Memory B cell (primary cell): ENCODE data around the gene SLC35F6.
A peak's percentile ranks its signal among the peaks of the same experiment; 100 is the strongest.
"Not testable (repeated sequence)": the region's sequence is repeated elsewhere in the genome, so short reads cannot be mapped to it uniquely, and the experiment has no call there.

Source experiments
- ATAC-seq: fragments of 150-1000 bp; cut with Tn5 transposase; 2 replicates; pipeline ENCODE4 v1.10.0; 2021; ENCODE audit warnings: low read depth, mild to moderate bottlenecking, moderate library complexity
- DNase-seq, 2 donors: peaks; one replicate each; pipeline ENCODE4 v3.0.0; 2022; ENCODE audit warnings: low spot score in 2 of 2
- H3K27ac Mint-ChIP-seq: one replicate; pipeline ENCODE4 v1.8.0; 2022; ENCODE audit warnings: mild to moderate bottlenecking, moderate library complexity, mixed read lengths
- H3K27me3 Mint-ChIP-seq: one replicate; pipeline ENCODE4 v1.8.0; 2022; ENCODE audit warnings: mixed read lengths
- H3K36me3 Mint-ChIP-seq: one replicate; pipeline ENCODE4 v1.8.0; 2022; ENCODE audit warnings: mild to moderate bottlenecking, mixed read lengths
- H3K4me1 Mint-ChIP-seq: one replicate; pipeline ENCODE4 v1.8.0; 2022; ENCODE audit warnings: mixed read lengths
- H3K4me3 Mint-ChIP-seq: one replicate; pipeline ENCODE4 v1.8.0; 2022; ENCODE audit warnings: mild to moderate bottlenecking, moderate library complexity, mixed read lengths
- H3K9me3 Mint-ChIP-seq: one replicate; pipeline ENCODE4 v1.8.0; 2022; ENCODE audit warnings: mixed read lengths

The SLC35F6 gene

DNA sequence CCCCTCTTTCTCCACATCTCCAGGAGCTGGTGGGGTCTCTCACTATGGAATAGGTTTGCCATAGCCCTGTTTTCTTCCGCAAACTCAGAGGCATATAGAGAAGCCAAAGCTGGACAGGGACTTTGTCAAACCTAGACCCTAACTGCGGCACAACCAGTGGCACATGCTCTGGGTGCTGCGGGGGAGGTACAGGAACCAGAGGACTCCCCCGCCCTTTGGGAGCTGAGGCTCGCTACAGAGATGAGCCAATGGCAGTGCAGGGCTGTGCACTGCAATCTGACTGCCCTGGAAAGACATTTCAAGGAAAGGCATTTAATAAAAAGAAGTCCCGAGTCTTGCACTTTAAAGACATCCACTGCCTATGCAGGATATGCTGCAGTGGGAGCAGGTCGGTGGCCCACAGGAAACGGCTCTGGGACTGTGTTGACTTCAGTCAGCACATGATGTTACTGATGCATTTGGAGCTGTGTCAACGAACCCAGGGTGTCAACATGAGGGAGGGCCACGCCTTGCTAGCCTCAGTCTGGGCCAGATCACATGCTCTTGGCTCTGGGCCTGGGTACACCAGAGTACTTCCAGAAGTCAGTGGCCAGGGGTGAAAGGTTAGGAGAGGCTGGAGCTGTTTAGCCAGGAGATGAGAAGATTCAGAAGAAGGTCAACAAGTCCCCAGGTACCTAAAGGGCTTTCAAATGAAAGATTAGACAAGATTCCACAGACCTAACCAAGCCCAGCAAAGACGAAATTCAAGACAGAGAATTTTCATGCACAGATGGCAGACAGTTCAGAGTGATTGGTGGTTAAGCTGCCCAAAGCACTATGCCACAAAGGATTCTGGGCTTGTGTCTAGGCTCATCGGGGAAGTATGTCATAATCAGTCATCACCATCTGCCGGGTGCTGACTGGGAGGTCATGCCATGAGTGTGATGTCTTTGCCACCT is 8.2 kb downstream of the SLC35F6 start:
- Mint-ChIP-seq H3K36me3 (peaks cover 12% of the 10 kb centered on the region), H3K9me3 (no peaks in the 10 kb centered on the region), H3K27ac (peak overlapping the region; percentile 50), H3K27me3 (no peaks in the 10 kb centered on the region), H3K4me3 (no peak overlapping the region), H3K4me1 (peaks cover 9% of the 10 kb centered on the region)
- DNase-seq (no peak), ATAC-seq (no peak)

DNA sequence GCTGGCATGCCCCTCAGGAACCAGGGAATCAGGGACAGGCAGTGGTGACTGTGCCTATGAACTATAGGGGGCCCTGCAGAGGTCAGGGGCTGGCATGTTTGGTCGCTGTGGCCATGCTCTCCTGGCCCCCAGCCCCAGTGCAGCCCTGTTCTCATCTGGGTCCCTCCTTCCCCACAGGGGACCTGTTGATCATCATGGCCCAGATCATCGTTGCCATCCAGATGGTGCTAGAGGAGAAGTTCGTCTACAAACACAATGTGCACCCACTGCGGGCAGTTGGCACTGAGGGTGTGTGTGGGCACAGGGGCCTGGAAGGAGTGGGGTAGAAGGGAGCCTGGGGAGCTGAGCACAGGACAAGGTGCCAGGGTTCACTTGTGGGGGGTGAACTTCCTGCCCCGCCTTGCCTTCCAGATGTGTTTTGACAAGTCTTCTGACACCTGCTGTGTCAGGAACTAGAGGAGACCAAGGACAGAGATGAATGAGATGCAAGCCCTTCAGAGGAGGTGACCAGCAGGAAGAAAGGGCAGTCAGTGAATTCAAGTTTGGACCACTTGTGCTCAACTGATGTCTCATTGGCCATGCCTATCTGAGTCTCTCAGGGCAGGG is 12.2 kb downstream of the SLC35F6 start:
- Mint-ChIP-seq H3K27ac (no peak overlapping the region), H3K36me3 (peaks cover 24% of the 10 kb centered on the region), H3K4me1 (peaks cover 8% of the 10 kb centered on the region), H3K27me3 (no peaks in the 10 kb centered on the region), H3K9me3 (no peaks in the 10 kb centered on the region), H3K4me3 (no peak overlapping the region)
- DNase-seq (no peak), ATAC-seq (no peak)

- H3K27ac Mint-ChIP-seq = no peak overlapping the region
- ATAC-seq (no peak), DNase-seq (no peak)
- no peaks in the 10 kb centered on the region for H3K9me3 Mint-ChIP-seq
- no peaks in the 10 kb centered on the region for H3K27me3 Mint-ChIP-seq
- no peaks in the 10 kb centered on the region for H3K4me1 Mint-ChIP-seq
- peaks cover 27% of the 10 kb centered on the region for H3K36me3 Mint-ChIP-seq
- H3K4me3 Mint-ChIP-seq = no peak overlapping the region
Observed at GRCh38 chr2:26778098-26778497, 14.0 kb downstream of the SLC35F6 start.

DNA sequence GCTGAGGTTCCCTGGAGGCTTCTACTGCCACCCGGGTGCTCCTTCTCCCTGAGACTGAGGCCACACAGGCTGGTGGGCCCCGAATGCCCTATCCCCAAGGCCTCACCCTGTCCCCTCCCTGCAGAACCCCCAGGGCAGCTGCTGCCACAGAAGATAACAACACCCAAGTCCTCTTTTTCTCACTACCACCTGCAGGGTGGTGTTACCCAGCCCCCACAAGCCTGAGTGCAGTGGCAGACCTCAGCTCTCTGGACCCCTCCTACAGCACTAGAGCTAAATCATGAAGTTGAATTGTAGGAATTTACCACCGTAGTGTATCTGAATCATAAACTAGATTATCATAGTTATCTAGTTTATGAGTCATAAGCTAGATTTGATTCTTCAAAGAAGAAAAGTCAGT is 14.4 kb downstream of the SLC35F6 start:
- no peaks in the 10 kb centered on the region for H3K4me1 Mint-ChIP-seq
- no peak overlapping the region for H3K27ac Mint-ChIP-seq
- no peaks in the 10 kb centered on the region for H3K9me3 Mint-ChIP-seq
- peaks cover 27% of the 10 kb centered on the region for H3K36me3 Mint-ChIP-seq
- no peaks in the 10 kb centered on the region for H3K27me3 Mint-ChIP-seq
- no peak overlapping the region for H3K4me3 Mint-ChIP-seq
- DNase-seq (no peak), ATAC-seq (no peak)

GRCh38 chr2:26780203-26780760 is 16.2 kb downstream of the SLC35F6 start:
- Mint-ChIP-seq H3K4me1 (no peaks in the 10 kb centered on the region), H3K4me3 (no peak overlapping the region), H3K9me3 (no peaks in the 10 kb centered on the region), H3K36me3 (peaks cover 27% of the 10 kb centered on the region), H3K27ac (no peak overlapping the region), H3K27me3 (no peaks in the 10 kb centered on the region)
- ATAC-seq (no peak), DNase-seq (no peak)

- H3K4me3 Mint-ChIP-seq = no peak overlapping the region
- H3K27me3 Mint-ChIP-seq = no peaks in the 10 kb centered on the region
- no peak overlapping the region for H3K27ac Mint-ChIP-seq
- peaks cover 15% of the 10 kb centered on the region for H3K36me3 Mint-ChIP-seq
- H3K9me3 Mint-ChIP-seq = no peaks in the 10 kb centered on the region
- ATAC-seq = no peak
- no peak for DNase-seq
- peaks cover 3% of the 10 kb centered on the region for H3K4me1 Mint-ChIP-seq
Observed at GRCh38 chr2:26782876-26783704, 19.0 kb downstream of the SLC35F6 start.

GRCh38 chr2:26784570-26785234 is 20.6 kb downstream of the SLC35F6 start:
- Mint-ChIP-seq H3K36me3 (peaks cover 10% of the 10 kb centered on the region), H3K27ac (no peak overlapping the region)

DNA sequence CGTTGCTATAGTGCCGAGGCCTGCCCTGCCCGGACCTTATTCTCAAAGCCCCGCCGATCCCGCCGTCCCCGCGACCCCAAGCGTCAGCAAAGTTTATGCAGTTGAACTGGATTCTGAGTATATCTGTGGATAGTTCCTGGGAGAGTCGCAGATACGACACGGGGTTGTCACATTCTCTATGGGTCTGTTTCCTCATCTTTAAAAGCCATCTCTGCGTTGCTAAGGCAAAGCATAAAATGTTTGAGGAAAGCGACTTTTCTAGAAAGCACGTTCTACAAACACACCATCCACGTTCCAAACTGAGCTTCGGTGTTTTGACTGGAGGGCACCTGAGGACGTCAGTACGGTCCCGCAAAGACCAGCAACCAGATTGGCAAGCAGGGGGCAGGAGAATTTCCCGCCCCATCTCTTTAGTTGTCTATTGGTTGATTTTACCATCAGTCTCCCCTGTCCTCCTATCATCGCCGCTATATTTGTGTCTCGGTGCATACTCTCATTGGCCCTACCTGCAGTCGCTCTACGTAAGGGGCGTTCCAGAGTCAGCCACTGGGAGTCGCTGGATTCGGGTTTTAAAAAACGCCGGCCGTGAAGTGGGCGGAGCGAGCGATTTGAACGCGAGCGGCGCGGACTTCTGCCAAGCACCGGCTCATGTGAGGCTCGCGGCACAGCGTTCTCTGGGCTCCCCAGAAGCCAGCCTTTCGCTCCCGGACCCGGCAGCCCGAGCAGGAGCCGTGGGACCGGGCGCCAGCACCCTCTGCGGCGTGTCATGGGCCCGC is 21.5 kb downstream of the SLC35F6 start, which contains the start of gene CENPA:
Gene CENPA (plus strand): TSS at position 626 of the 776 bp plus-strand sequence. CDS start 141 bp downstream, at position 767.
- Mint-ChIP-seq H3K36me3 (peaks cover 5% of the 10 kb centered on the region), H3K27ac (peak within 1 kb of the TSS; percentile 48), H3K27me3 (peaks cover 7% of the 10 kb centered on the region), H3K4me1 (peaks cover 3% of the 10 kb centered on the region), H3K9me3 (no peaks in the 10 kb centered on the region), H3K4me3 (peak within 1 kb of the TSS; percentile 81)
- ATAC-seq (peak; percentile 98), DNase-seq (peak; percentile 87 to 92)

More at GRCh38 chr2:26784570-26785234, 20.6 kb downstream of the SLC35F6 start:
- Mint-ChIP-seq H3K27me3 (peaks cover 7% of the 10 kb centered on the region), H3K4me3 (peak overlapping the region; percentile 17), H3K9me3 (no peaks in the 10 kb centered on the region), H3K4me1 (peaks cover 3% of the 10 kb centered on the region)
- DNase-seq (no peak), ATAC-seq (no peak)

DNA sequence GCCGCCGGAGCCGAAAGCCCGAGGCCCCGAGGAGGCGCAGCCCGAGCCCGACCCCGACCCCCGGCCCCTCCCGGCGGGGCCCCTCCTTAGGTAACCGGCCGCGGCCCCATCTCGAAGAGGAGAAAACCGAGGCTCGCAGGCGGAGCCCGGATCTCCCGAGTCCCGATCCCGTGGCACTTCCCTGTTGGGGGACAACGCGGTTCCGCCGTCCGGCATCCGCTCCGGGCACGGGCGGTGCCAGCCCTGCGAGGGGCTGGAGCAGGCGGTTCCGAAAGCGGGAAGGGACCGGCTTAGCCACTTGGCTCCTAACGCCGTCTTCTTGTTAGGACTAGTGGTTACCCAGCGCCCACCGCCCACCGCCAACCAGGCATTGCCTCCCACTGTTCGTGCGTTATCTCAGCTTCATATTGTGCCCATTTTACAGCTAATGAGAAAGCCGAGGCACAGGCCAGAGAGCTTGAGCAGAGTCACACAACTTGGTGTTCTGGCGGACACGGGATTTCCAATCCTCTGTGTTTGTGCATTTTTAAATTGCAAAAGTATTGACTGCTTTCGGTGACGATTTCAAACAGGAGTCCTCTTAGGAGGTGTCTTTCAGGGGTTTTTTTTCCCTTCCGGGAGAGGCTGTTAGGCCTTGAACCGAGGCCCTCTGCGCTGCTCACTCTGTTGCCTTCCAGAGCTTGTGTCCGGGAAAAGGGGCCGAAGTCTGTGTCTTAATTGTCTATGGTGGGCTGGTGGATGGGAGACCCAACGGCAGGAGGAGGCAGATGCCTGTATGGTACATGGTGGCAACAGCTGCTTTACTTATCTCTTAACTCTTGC is 22.3 kb downstream of the SLC35F6 start:
- peaks cover 3% of the 10 kb centered on the region for H3K4me1 Mint-ChIP-seq
- peaks cover 7% of the 10 kb centered on the region for H3K27me3 Mint-ChIP-seq
- H3K36me3 Mint-ChIP-seq = peaks cover 3% of the 10 kb centered on the region
- no peak overlapping the region for H3K27ac Mint-ChIP-seq
- peaks cover 3% of the 10 kb centered on the region for H3K9me3 Mint-ChIP-seq
- H3K4me3 Mint-ChIP-seq = peak overlapping the region; percentile 73
- ATAC-seq (no peak), DNase-seq (peak in 1 of 2 donors; percentile 27)

- DNase-seq = no peak
Observed at GRCh38 chr2:26792720-26793119, 28.6 kb downstream of the SLC35F6 start.

DNA sequence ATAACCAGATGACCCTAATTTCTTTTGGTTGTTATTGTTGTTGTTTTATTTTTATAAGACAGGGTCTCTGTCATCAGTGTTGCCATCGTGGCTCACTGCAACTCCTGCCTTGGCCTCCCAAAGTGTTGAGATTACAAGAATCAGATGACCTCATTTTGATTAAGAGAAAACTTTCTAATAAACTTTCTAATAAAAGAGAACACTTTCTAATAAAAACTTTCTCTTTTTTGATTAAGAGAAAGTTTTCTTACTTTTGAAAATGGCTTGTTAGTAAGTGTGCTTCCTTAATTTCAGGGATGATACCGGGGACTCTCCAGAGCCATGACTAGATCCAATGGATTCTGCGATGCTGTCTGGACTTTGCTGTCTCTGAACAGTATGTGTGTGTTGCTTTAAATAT is 29.4 kb downstream of the SLC35F6 start:
- Mint-ChIP-seq H3K27ac (no peak overlapping the region), H3K27me3 (peaks cover 5% of the 10 kb centered on the region), H3K4me1 (no peaks in the 10 kb centered on the region), H3K9me3 (peaks cover 3% of the 10 kb centered on the region), H3K36me3 (no peaks in the 10 kb centered on the region), H3K4me3 (no peak overlapping the region)
- DNase-seq (no peak), ATAC-seq (no peak)

More at GRCh38 chr2:26792720-26793119, 28.6 kb downstream of the SLC35F6 start:
- Mint-ChIP-seq H3K4me1 (no peaks in the 10 kb centered on the region), H3K27ac (no peak overlapping the region), H3K27me3 (peaks cover 7% of the 10 kb centered on the region), H3K36me3 (no peaks in the 10 kb centered on the region), H3K4me3 (no peak overlapping the region), H3K9me3 (peaks cover 3% of the 10 kb centered on the region)
- ATAC-seq = no peak

GRCh38 chr2:26795135-26795534 is 31.1 kb downstream of the SLC35F6 start:
- H3K4me1 Mint-ChIP-seq, ATAC-seq, H3K4me3 Mint-ChIP-seq, DNase-seq, H3K27ac Mint-ChIP-seq, H3K9me3 Mint-ChIP-seq, H3K36me3 Mint-ChIP-seq, H3K27me3 Mint-ChIP-seq: not testable (repeated sequence)
